Limb (tissue), 2 donors: ENCODE data around the gene HUWE1.
"Not testable (repeated sequence)": the region's sequence is repeated elsewhere in the genome, so short reads cannot be mapped to it uniquely, and the experiment has no call there.

Source experiments
- DNase-seq, 2 donors: peaks; one replicate each; pipeline ENCODE4 v3.0.0-alpha.2; 2016; ENCODE audit errors: extremely low spot score in 2 of 2

HUWE1 gene

GRCh38 chrX:53511322-53511721 is 175.2 kb downstream of the HUWE1 start:
- DNase-seq = no peak

- not testable (repeated sequence) for DNase-seq
These were observed 182.5 kb downstream of the HUWE1 start for GRCh38 chrX:53504035-53504434.

GRCh38 chrX:53494436-53494835 is 192.1 kb downstream of the HUWE1 start:
- peak in 1 of 2 donors; percentile 2 for DNase-seq

GRCh38 chrX:53486285-53486684 is 200.2 kb downstream of the HUWE1 start:
- DNase-seq = no peak

GRCh38 chrX:53483838-53484405 is 202.6 kb downstream of the HUWE1 start:
- DNase-seq = no peak

- no peak for DNase-seq
These were observed 203.1 kb downstream of the HUWE1 start for GRCh38 chrX:53483416-53483815.
